Activated B cell treated with CpG ODN at 0.5 μM for 24 hours (primary cell): ENCODE measurements around the gene PNMA3. TPM values are rescaled to one million over a fixed set of nuclear protein-coding genes. Genes with fewer than 3 reads are reported as not detected.
"Not testable (repeated sequence)": the region's sequence is repeated elsewhere in the genome, so short reads cannot be mapped to it uniquely, and the experiment has no call there.

Source experiments
- ATAC-seq: fragments of 200-7000 bp; cut with Tn5 transposase; one replicate; pipeline ENCODE4 v1.10.0; 2021; ENCODE audit warnings: low read depth, mild to moderate bottlenecking, moderate library complexity
- CTCF ChIA-PET: fragments of 350-600 bp; sonication (Branson Sonifier 250); formaldehyde crosslinking; loops from one replicate; lab custom pipeline; 2021; ENCODE audit warnings: antibody characterized with exemption; lab: Charles Lee
- POLR2A ChIA-PET: fragments of 350-600 bp; sonication (Branson Sonifier 250); formaldehyde crosslinking; loops from one replicate; lab custom pipeline; 2021; ENCODE audit warnings: antibody characterized with exemption; lab: Charles Lee
- DNase-seq: peaks from one replicate; pipeline ENCODE4 v3.0.0; 2022
- H3K27ac Mint-ChIP-seq: one replicate; pipeline ENCODE4 v1.8.0; 2020; ENCODE audit warnings: mixed read lengths
- H3K27me3 Mint-ChIP-seq: one replicate; pipeline ENCODE4 v1.8.0; 2021; ENCODE audit warnings: mixed read lengths
- H3K36me3 Mint-ChIP-seq: one replicate; pipeline ENCODE4 v1.8.0; 2021; ENCODE audit warnings: low read depth, mixed read lengths
- H3K4me1 Mint-ChIP-seq: one replicate; pipeline ENCODE4 v1.8.0; 2021; ENCODE audit warnings: mixed read lengths
- H3K4me3 Mint-ChIP-seq: one replicate; pipeline ENCODE4 v1.8.0; 2020; ENCODE audit warnings: mild to moderate bottlenecking, mixed read lengths
- H3K9me3 Mint-ChIP-seq: one replicate; pipeline ENCODE4 v1.8.0; 2020; ENCODE audit warnings: mixed read lengths
- CTCF ChIP-seq: fragments of 200-600 bp; IDR thresholded peaks from one replicate; pipeline ENCODE4 v1.8.0; 2022; ENCODE audit warnings: antibody characterized with exemption, mild to moderate bottlenecking
- intact Hi-C: fragments of 100-400 bp; cut with micrococcal nuclease; formaldehyde crosslinking; loops from one replicate; pipeline ENCODE4 v1.15.1; 2024
- total RNA-seq: library from RNA; stranded (reverse); gene quantifications from 2 replicates; pipeline ENCODE4 v1.2.3, GENCODE V29; 2022

PNMA3 gene
- total RNA-seq, 1 donor from 2014 or later = 1.9 TPM

GRCh38 chrX:153064061-153064460 lies 7.8 kb downstream of the PNMA3 start:
- H3K36me3 Mint-ChIP-seq = no peaks in the 10 kb centered on the region
- no peak for DNase-seq
- no peak overlapping the region for H3K27ac Mint-ChIP-seq
- H3K4me1 Mint-ChIP-seq = no peaks in the 10 kb centered on the region
- H3K27me3 Mint-ChIP-seq = no peaks in the 10 kb centered on the region
- TF ChIP-seq CTCF = no peak
- ATAC-seq = no peak
- no peaks in the 10 kb centered on the region for H3K9me3 Mint-ChIP-seq
- H3K4me3 Mint-ChIP-seq = no peak overlapping the region
- ChIA-PET CTCF (interaction anchor here (0.8 kb wide), 1 partner anchor 31 kb away, joined by 3 read pairs; no protein-coding TSS in a partner anchor), POLR2A (no interaction called here)
- intact Hi-C loops = loop anchor here (5.0 kb wide), 1 partner anchor 253 kb away; no protein-coding TSS in a partner anchor

- Mint-ChIP-seq H3K27me3 (no peaks in the 10 kb centered on the region), H3K9me3 (no peaks in the 10 kb centered on the region), H3K27ac (no peak overlapping the region), H3K4me3 (no peak overlapping the region), H3K36me3 (no peaks in the 10 kb centered on the region), H3K4me1 (no peaks in the 10 kb centered on the region)
- no peak for ATAC-seq
- intact Hi-C loops = no loop called here
- POLR2A ChIA-PET = no interaction called here
- CTCF ChIA-PET = no interaction called here
- TF ChIP-seq CTCF = no peak
- no peak for DNase-seq
These were observed 9.1 kb downstream of the PNMA3 start for GRCh38 chrX:153065389-153065788.

- ATAC-seq, H3K4me3 Mint-ChIP-seq, H3K27ac Mint-ChIP-seq, CTCF ChIA-PET, H3K36me3 Mint-ChIP-seq, intact Hi-C loops, H3K9me3 Mint-ChIP-seq, H3K4me1 Mint-ChIP-seq, POLR2A ChIA-PET, DNase-seq, H3K27me3 Mint-ChIP-seq: not testable (repeated sequence)
These were observed 10.1 kb downstream of the PNMA3 start for GRCh38 chrX:153066402-153066801.

- H3K27me3 Mint-ChIP-seq, H3K4me1 Mint-ChIP-seq, H3K36me3 Mint-ChIP-seq, H3K9me3 Mint-ChIP-seq, POLR2A ChIA-PET, intact Hi-C loops, H3K4me3 Mint-ChIP-seq, CTCF ChIA-PET, H3K27ac Mint-ChIP-seq, DNase-seq: not testable (repeated sequence)
- peak; percentile 86 for ATAC-seq
These were observed 15.8 kb downstream of the PNMA3 start, which contains the start of gene PNMA6A for GRCh38 chrX:153071909-153072583. TSS of gene PNMA6A (plus strand) at chrX:153072454. CDS start at chrX:153073063, 609 bp downstream.

GRCh38 chrX:153073331-153073730 lies 17.1 kb downstream of the PNMA3 start:
- DNase-seq, ATAC-seq, POLR2A ChIA-PET, H3K27ac Mint-ChIP-seq, H3K4me3 Mint-ChIP-seq, H3K9me3 Mint-ChIP-seq, intact Hi-C loops, H3K36me3 Mint-ChIP-seq, H3K4me1 Mint-ChIP-seq, CTCF ChIA-PET, H3K27me3 Mint-ChIP-seq: not testable (repeated sequence)

- no peak for ATAC-seq
- H3K36me3 Mint-ChIP-seq = no peaks in the 10 kb centered on the region
- POLR2A ChIA-PET = no interaction called here
- H3K4me1 Mint-ChIP-seq = no peaks in the 10 kb centered on the region
- no peak overlapping the region for H3K27ac Mint-ChIP-seq
- CTCF ChIA-PET = no interaction called here
- TF ChIP-seq CTCF = no peak
- no peak overlapping the region for H3K4me3 Mint-ChIP-seq
- intact Hi-C loops = no loop called here
- no peaks in the 10 kb centered on the region for H3K27me3 Mint-ChIP-seq
- no peaks in the 10 kb centered on the region for H3K9me3 Mint-ChIP-seq
- DNase-seq = no peak
These were observed 18.1 kb downstream of the PNMA3 start for GRCh38 chrX:153074262-153074899.
